Mammary epithelial cell (primary cell): ENCODE results near the gene LTBP4.

ENCODE experiments used
- CTCF ChIP-seq, 2 donors: IDR thresholded peaks in 1 of 2; conservative IDR thresholded peaks in 1 of 2; 2 replicates each; pipeline ENCODE4 v1.5.1; 2011 to 2012; ENCODE audit warnings: inconsistent platforms in 2 of 2, low read length in 2 of 2, mild to moderate bottlenecking in 2 of 2, control low read depth in 1 of 2, low read depth in 1 of 2; ENCODE audit not compliant: insufficient read depth in 1 of 2; ENCODE audit errors: extremely low read depth in 1 of 2
- EZH2 ChIP-seq: IDR thresholded peaks from 2 replicates; pipeline ENCODE4 v1.6.1; 2012; ENCODE audit warnings: low read length, inconsistent platforms, borderline replicate concordance

- TF ChIP-seq EZH2 (no peak), CTCF (conservative IDR thresholded peaks at IDR 0.05 in 1 of 2, IDR thresholded peaks at IDR 0.05 in 1 of 2; ENCODE audit: extremely low read depth in 1 of 2, insufficient read depth in 1 of 2, low read depth in 1 of 2, low read length in 2 of 2) (no peak)
Observed at GRCh38 chr19:40659116-40659515, 57.9 kb downstream of the LTBP4 start.
